Mesenchymal stem cell (in vitro differentiated cells and primary cell): ENCODE measurements around the gene RASSF8.

Source experiments
- DNase-seq: peaks from one replicate; pipeline ENCODE4 v3.0.0-alpha.2; 2013
- H2AFZ ChIP-seq: one replicate; pipeline ENCODE4 v1.6.1; 2013; ENCODE audit warnings: low read depth, mild to moderate bottlenecking, control low read depth, inconsistent platforms, low read length, moderate library complexity
- H2AK5ac ChIP-seq: 2 replicates; pipeline ENCODE4 v1.6.1; 2013; ENCODE audit warnings: low read length, moderate library complexity, mild to moderate bottlenecking, inconsistent platforms; ENCODE audit not compliant: severe bottlenecking
- H2BK120ac ChIP-seq: one replicate; pipeline ENCODE4 v1.6.1; 2013; ENCODE audit warnings: low read depth, mild to moderate bottlenecking, inconsistent platforms, low read length, moderate library complexity
- H2BK12ac ChIP-seq, 2 experiments: one replicate each; pipeline ENCODE4 v1.6.1; 2013; ENCODE audit warnings: inconsistent platforms in 2 of 2, low read length in 2 of 2, mild to moderate bottlenecking in 2 of 2, moderate library complexity in 2 of 2, control low read depth in 1 of 2
- H2BK15ac ChIP-seq: one replicate; pipeline ENCODE4 v1.6.1; 2013; ENCODE audit warnings: mild to moderate bottlenecking, low read depth, inconsistent platforms; ENCODE audit not compliant: poor library complexity, severe bottlenecking
- H2BK5ac ChIP-seq: 2 replicates; pipeline ENCODE4 v1.6.1; 2013; ENCODE audit warnings: low read depth, mild to moderate bottlenecking, low read length, control low read depth, inconsistent platforms; ENCODE audit not compliant: poor library complexity, severe bottlenecking
- H3K14ac ChIP-seq, 2 experiments: one replicate each; pipeline ENCODE4 v1.6.1; 2013; ENCODE audit warnings: inconsistent platforms in 2 of 2, low read length in 2 of 2, control low read depth in 1 of 2, mild to moderate bottlenecking in 1 of 2, moderate library complexity in 1 of 2
- H3K18ac ChIP-seq, 2 experiments: one replicate each; pipeline ENCODE4 v1.6.1; 2013; ENCODE audit warnings: inconsistent platforms in 2 of 2, low read length in 2 of 2, control low read depth in 1 of 2, low read depth in 1 of 2, mild to moderate bottlenecking in 1 of 2
- H3K23ac ChIP-seq, 2 experiments: one replicate each; pipeline ENCODE4 v1.6.1; 2013; ENCODE audit warnings: inconsistent platforms in 2 of 2, low read length in 2 of 2, mild to moderate bottlenecking in 2 of 2, moderate library complexity in 2 of 2, control low read depth in 1 of 2
- H3K27ac ChIP-seq: 2 replicates; pipeline ENCODE4 v1.5.1; 2013; ENCODE audit warnings: mild to moderate bottlenecking, moderate library complexity, low read length, control low read depth, inconsistent platforms; ENCODE audit not compliant: poor library complexity, severe bottlenecking
- H3K27me3 ChIP-seq, 2 experiments: 2 replicates each; pipeline versions ENCODE4 v1.6.1 to v1.7.0; 2013; ENCODE audit warnings: low read length in 2 of 2, mild to moderate bottlenecking in 2 of 2, moderate library complexity in 2 of 2, control low read depth in 1 of 2, inconsistent platforms in 1 of 2; ENCODE audit not compliant: control insufficient read depth in 1 of 2, insufficient read depth in 1 of 2
- H3K36me3 ChIP-seq, 2 experiments: 2 replicates each; pipeline versions ENCODE4 v1.6.1 to v1.7.0; 2013; ENCODE audit warnings: low read length in 2 of 2, control low read depth in 1 of 2, inconsistent platforms in 1 of 2, low read depth in 1 of 2, mild to moderate bottlenecking in 1 of 2; ENCODE audit not compliant: insufficient read depth in 2 of 2, control insufficient read depth in 1 of 2
- H3K4ac ChIP-seq, 2 experiments: one replicate each; pipeline ENCODE4 v1.6.1; 2013; ENCODE audit warnings: inconsistent platforms in 2 of 2, low read length in 2 of 2, mild to moderate bottlenecking in 2 of 2, moderate library complexity in 2 of 2, control low read depth in 1 of 2, low read depth in 1 of 2
- H3K4me1 ChIP-seq: 2 replicates; pipeline ENCODE4 v1.6.1; 2013; ENCODE audit warnings: low read depth, low read length, control low read depth; ENCODE audit not compliant: control insufficient read depth, insufficient read depth
- H3K4me2 ChIP-seq: 2 replicates; pipeline ENCODE4 v1.6.1; 2013; ENCODE audit warnings: low read length, mild to moderate bottlenecking, inconsistent platforms; ENCODE audit not compliant: poor library complexity, severe bottlenecking
- H3K4me3 ChIP-seq, 2 experiments: 2 replicates each; pipeline versions ENCODE4 v1.5.1 to v1.7.0; 2013; ENCODE audit warnings: low read length in 2 of 2, mild to moderate bottlenecking in 2 of 2, control low read depth in 1 of 2, low read depth in 1 of 2; ENCODE audit not compliant: insufficient read depth in 1 of 2
- H3K79me1 ChIP-seq: replicated peaks from 2 replicates; pipeline ENCODE4 v1.6.1; 2013; ENCODE audit warnings: mild to moderate bottlenecking, control low read depth, low read length, inconsistent platforms; ENCODE audit not compliant: poor library complexity, severe bottlenecking
- H3K9ac ChIP-seq: 2 replicates; pipeline ENCODE4 v1.7.0; 2013; ENCODE audit warnings: mild to moderate bottlenecking, low read length, moderate library complexity
- H3K9me3 ChIP-seq: 2 replicates; pipeline ENCODE4 v1.7.0; 2013; ENCODE audit warnings: mild to moderate bottlenecking, low read length; ENCODE audit not compliant: control insufficient read depth
- H4K8ac ChIP-seq: one replicate; pipeline ENCODE4 v1.6.1; 2013; ENCODE audit warnings: inconsistent platforms, mild to moderate bottlenecking, low read length, moderate library complexity
- H4K91ac ChIP-seq: one replicate; pipeline ENCODE4 v1.6.1; 2013; ENCODE audit warnings: mild to moderate bottlenecking, low read length, inconsistent platforms
- WGBS: methylation state at CpG from one replicate; pipeline ENCODE4 v1.1.7; 2013; ENCODE audit warnings: mixed read lengths; 5-methylcytosine and 5-hydroxymethylcytosine counted together

The RASSF8 gene

GRCh38 chr12:25979059-25979458 lies 20.6 kb downstream of the RASSF8 start:
- no peak overlapping the region for H4K8ac ChIP-seq
- H3K23ac ChIP-seq = no peak overlapping the region
- H3K4me1 ChIP-seq = peaks cover 3% of the 10 kb centered on the region
- H3K14ac ChIP-seq = no peak overlapping the region
- H3K4me2 ChIP-seq = no peak overlapping the region
- no peaks in the 10 kb centered on the region for H3K9me3 ChIP-seq
- no peak overlapping the region for H4K91ac ChIP-seq
- H3K18ac ChIP-seq = no peak overlapping the region
- H2AFZ ChIP-seq = no peak overlapping the region
- no peak overlapping the region for H2BK5ac ChIP-seq
- no peak for DNase-seq
- no peak overlapping the region for H3K27ac ChIP-seq
- H3K36me3 ChIP-seq = peaks cover 0 to 8% of the 10 kb centered on the region in 2 experiments
- H2BK120ac ChIP-seq = no peak overlapping the region
- H3K4ac ChIP-seq = no peak overlapping the region
- H3K27me3 ChIP-seq = no peaks in the 10 kb centered on the region
- no peak overlapping the region for H2AK5ac ChIP-seq
- peak overlapping the region; percentile 33 for H3K9ac ChIP-seq
- no peak overlapping the region for H2BK12ac ChIP-seq
- WGBS = 69% methylated on average over 4 of the region's 4 CpGs
- peaks cover 15% of the 10 kb centered on the region for H3K79me1 ChIP-seq
- H3K4me3 ChIP-seq = peak overlapping the region in 1 of 2 experiments; percentile 34
- no peak overlapping the region for H2BK15ac ChIP-seq

GRCh38 chr12:25979563-25979962 lies 21.1 kb downstream of the RASSF8 start:
- H2BK120ac ChIP-seq = no peak overlapping the region

DNA sequence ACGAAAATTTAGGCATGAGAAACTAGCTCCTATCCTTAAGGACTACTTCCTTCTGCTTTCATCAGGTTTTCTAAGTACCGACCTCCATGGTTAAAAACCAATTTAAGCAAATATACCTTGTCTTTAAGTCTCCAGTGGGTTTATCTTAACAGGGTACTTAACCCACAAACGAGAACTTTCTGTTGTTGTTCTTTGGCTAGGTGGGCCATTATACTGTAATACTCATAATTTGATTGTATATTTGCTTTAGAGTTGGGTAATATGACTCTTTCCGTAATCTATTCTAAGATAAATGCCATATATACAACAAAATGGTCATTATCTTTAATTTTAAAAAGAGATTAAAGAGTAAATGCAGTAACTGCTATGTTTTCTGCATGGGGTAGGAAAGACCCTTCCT lies 21.6 kb downstream of the RASSF8 start:
- H3K18ac ChIP-seq = no peak overlapping the region
- WGBS = 100% methylated on average over 2 of the region's 4 CpGs
- H2BK5ac ChIP-seq = no peak overlapping the region
- H3K27ac ChIP-seq = no peak overlapping the region
- no peak overlapping the region for H3K14ac ChIP-seq
- H2AFZ ChIP-seq = no peak overlapping the region
- no peak overlapping the region for H2AK5ac ChIP-seq
- no peaks in the 10 kb centered on the region for H3K9me3 ChIP-seq
- H2BK12ac ChIP-seq = no peak overlapping the region
- H3K9ac ChIP-seq = peak overlapping the region; percentile 10
- no peak overlapping the region for H4K8ac ChIP-seq
- no peak overlapping the region for H3K23ac ChIP-seq
- H3K4me3 ChIP-seq = peak overlapping the region in 1 of 2 experiments; percentile 34
- peaks cover 5% of the 10 kb centered on the region for H3K4me1 ChIP-seq
- peaks cover 19% of the 10 kb centered on the region for H3K79me1 ChIP-seq
- peaks cover 0 to 10% of the 10 kb centered on the region in 2 experiments for H3K36me3 ChIP-seq
- H4K91ac ChIP-seq = no peak overlapping the region
- no peak overlapping the region for H3K4ac ChIP-seq
- H2BK120ac ChIP-seq = no peak overlapping the region
- no peak overlapping the region for H3K4me2 ChIP-seq
- no peak for DNase-seq
- H3K27me3 ChIP-seq = no peaks in the 10 kb centered on the region
- no peak overlapping the region for H2BK15ac ChIP-seq

More at GRCh38 chr12:25979563-25979962, 21.1 kb downstream of the RASSF8 start:
- H3K27ac ChIP-seq = no peak overlapping the region
- H2AFZ ChIP-seq = no peak overlapping the region
- no peaks in the 10 kb centered on the region for H3K27me3 ChIP-seq
- WGBS = 100% methylated on average over 1 of the region's 2 CpGs
- no peak for DNase-seq
- no peak overlapping the region for H3K4ac ChIP-seq
- H2BK12ac ChIP-seq = no peak overlapping the region
- peaks cover 0 to 8% of the 10 kb centered on the region in 2 experiments for H3K36me3 ChIP-seq
- H3K14ac ChIP-seq = no peak overlapping the region
- H2BK15ac ChIP-seq = no peak overlapping the region
- peaks cover 19% of the 10 kb centered on the region for H3K79me1 ChIP-seq
- no peak overlapping the region for H2AK5ac ChIP-seq
- H3K4me3 ChIP-seq = peak overlapping the region in 1 of 2 experiments; percentile 34
- peak overlapping the region; percentile 33 for H3K9ac ChIP-seq
- no peak overlapping the region for H3K4me2 ChIP-seq
- H4K8ac ChIP-seq = no peak overlapping the region
- peaks cover 5% of the 10 kb centered on the region for H3K4me1 ChIP-seq
- no peak overlapping the region for H3K23ac ChIP-seq
- no peak overlapping the region for H2BK5ac ChIP-seq
- no peak overlapping the region for H4K91ac ChIP-seq
- no peaks in the 10 kb centered on the region for H3K9me3 ChIP-seq
- no peak overlapping the region for H3K18ac ChIP-seq

GRCh38 chr12:25981597-25981996 lies 23.1 kb downstream of the RASSF8 start:
- Histone ChIP-seq H2AK5ac (no peak overlapping the region), H3K79me1 (peaks cover 23% of the 10 kb centered on the region), H3K4me3 (no peak overlapping the region), H4K91ac (no peak overlapping the region), H4K8ac (no peak overlapping the region), H3K36me3 (peaks cover 0 to 14% of the 10 kb centered on the region in 2 experiments), H3K18ac (no peak overlapping the region), H2AFZ (no peak overlapping the region), H3K9ac (no peak overlapping the region), H3K9me3 (no peaks in the 10 kb centered on the region), H3K4ac (no peak overlapping the region), H2BK15ac (no peak overlapping the region), H2BK120ac (no peak overlapping the region), H3K27ac (no peak overlapping the region), H3K4me1 (peaks cover 7% of the 10 kb centered on the region), H3K4me2 (no peak overlapping the region), H2BK5ac (no peak overlapping the region), H2BK12ac (no peak overlapping the region), H3K14ac (no peak overlapping the region), H3K27me3 (no peaks in the 10 kb centered on the region), H3K23ac (no peak overlapping the region)
- WGBS = 100% methylated on average over 2 of the region's 3 CpGs
- no peak for DNase-seq
